SK-N-SH (cell line): ENCODE results near the gene PCNT. TPM values are rescaled to one million over a fixed set of nuclear protein-coding genes. Genes with fewer than 3 reads are reported as not detected.
"Not testable (repeated sequence)": the region's sequence is repeated elsewhere in the genome, so short reads cannot be mapped to it uniquely, and the experiment has no call there.

Experiments used
- CTCF ChIA-PET: fragments of 300-600, 350-600 bp; formaldehyde crosslinking; extraction: SDS; loops from one replicate; lab custom pipeline; 2021; lab: Yijun Ruan, JAX
- POLR2A ChIA-PET: fragments of 350-600 bp; sonication (Branson Sonifier 250); formaldehyde crosslinking; extraction: SDS; loops from one replicate; lab custom pipeline; 2020; ENCODE audit warnings: antibody characterized with exemption, inconsistent platforms; lab: Yijun Ruan, JAX
- DNase-seq: peaks from one replicate; pipeline ENCODE4 v3.0.0; 2012
- H2AFZ ChIP-seq: fragments of 200-600 bp; sonication (generic); 2 replicates; pipeline ENCODE4 v1.8.1; 2016; ENCODE audit warnings: antibody characterized with exemption, mild to moderate bottlenecking, low read depth
- H3F3A ChIP-seq: fragments of 200-600 bp; sonication (generic); replicated peaks from 2 replicates; pipeline ENCODE3; 2016; ENCODE audit warnings: antibody characterized with exemption, mild to moderate bottlenecking; ENCODE audit not compliant: insufficient read depth
- H3K27ac ChIP-seq, 2 experiments: fragments of 200-500 bp in 1 of 2; fragments of 200-600 bp in 1 of 2; sonication (Bioruptor generic) in 1 of 2; sonication (generic), shearing (Covaris generic) in 1 of 2; 2 replicates each; pipeline versions ENCODE4 v1.5.1 to v1.6.1; 2014 to 2016; ENCODE audit warnings: low read depth in 2 of 2, inconsistent platforms in 1 of 2, low read length in 1 of 2, mild to moderate bottlenecking in 1 of 2, mixed read lengths in 1 of 2
- H3K27me3 ChIP-seq: fragments of 200-600 bp; sonication (generic), shearing (Covaris generic); 2 replicates; pipeline ENCODE4 v1.6.1; 2016; ENCODE audit warnings: mixed run types; ENCODE audit not compliant: insufficient read depth
- H3K36me3 ChIP-seq, 2 experiments: fragments of 200-500 bp in 1 of 2; fragments of 200-600 bp in 1 of 2; sonication (Bioruptor generic) in 1 of 2; sonication (generic) in 1 of 2; replicated peaks in 1 of 2; 2 replicates each; pipeline versions ENCODE3 to v1.5.1; 2014 to 2016; ENCODE audit warnings: low read length in 1 of 2, mild to moderate bottlenecking in 1 of 2; ENCODE audit not compliant: insufficient read depth in 2 of 2, control insufficient read depth in 1 of 2
- H3K4me1 ChIP-seq, 2 experiments: fragments of 200-500 bp in 1 of 2; fragments of 200-600 bp in 1 of 2; sonication (Bioruptor generic) in 1 of 2; sonication (generic), shearing (Covaris generic) in 1 of 2; 2 replicates each; pipeline versions ENCODE4 v1.5.1 to v1.6.1; 2014 to 2016; ENCODE audit warnings: low read depth in 1 of 2, low read length in 1 of 2, mixed run types in 1 of 2; ENCODE audit not compliant: insufficient read depth in 2 of 2, control insufficient read depth in 1 of 2
- H3K4me2 ChIP-seq: fragments of 200-600 bp; sonication (generic), shearing (Covaris generic); 2 replicates; pipeline ENCODE4 v1.6.1; 2017; ENCODE audit warnings: mixed run types
- H3K4me3 ChIP-seq, 2 experiments: fragments of 200-500 bp in 1 of 2; fragments of 200-600 bp in 1 of 2; sonication (Bioruptor generic) in 1 of 2; sonication (generic), shearing (Covaris generic) in 1 of 2; 2 replicates each; pipeline versions ENCODE4 v1.5.1 to v1.8.1; 2014 to 2016; ENCODE audit warnings: low read depth in 2 of 2, inconsistent platforms in 1 of 2, low read length in 1 of 2, mild to moderate bottlenecking in 1 of 2, mixed read lengths in 1 of 2, moderate library complexity in 1 of 2
- H3K79me2 ChIP-seq: fragments of 200-600 bp; sonication (generic); 2 replicates; pipeline ENCODE4 v1.8.1; 2017; ENCODE audit warnings: mild to moderate bottlenecking; ENCODE audit not compliant: insufficient read depth
- H3K9ac ChIP-seq: fragments of 200-600 bp; sonication (generic); 2 replicates; pipeline ENCODE4 v1.6.1; 2017; ENCODE audit warnings: mixed run types
- H3K9me2 ChIP-seq: fragments of 200-600 bp; sonication (generic); 2 replicates; pipeline ENCODE4 v1.6.1; 2017; ENCODE audit warnings: mixed run types
- H3K9me3 ChIP-seq: fragments of 200-600 bp; sonication (generic); 2 replicates; pipeline ENCODE4 v1.6.1; 2017; ENCODE audit warnings: mixed run types, mild to moderate bottlenecking, moderate library complexity
- H4K20me1 ChIP-seq: fragments of 200-600 bp; sonication (generic); 2 replicates; pipeline ENCODE4 v1.6.1; 2017; ENCODE audit warnings: mild to moderate bottlenecking, mixed run types; ENCODE audit not compliant: insufficient read depth
- CTCF ChIP-seq: fragments of 200-600 bp; sonication (generic); IDR thresholded peaks from 2 replicates; pipeline ENCODE4 v1.6.1; 2017; ENCODE audit warnings: antibody characterized with exemption, mild to moderate bottlenecking, moderate library complexity
- FOSL2 ChIP-seq: IDR thresholded peaks from 2 replicates; pipeline ENCODE4 v1.4.0; 2012; ENCODE audit warnings: low read depth, mild to moderate bottlenecking, moderate library complexity, borderline replicate concordance
- FOXM1 ChIP-seq: IDR thresholded peaks from 2 replicates; pipeline ENCODE4 v1.4.0; 2012; ENCODE audit warnings: low read depth, mild to moderate bottlenecking
- GATA2 ChIP-seq: sonication (generic); formaldehyde crosslinking; IDR thresholded peaks from 2 replicates; pipeline ENCODE4 v1.5.0; 2020; ENCODE audit warnings: mild to moderate bottlenecking, missing genetic modification reagents
- POLR2AphosphoS5 ChIP-seq: IDR thresholded peaks from 2 replicates; pipeline ENCODE4 v1.6.1; 2012; ENCODE audit warnings: low read depth, low read length
- RCOR1 ChIP-seq: fragments of 150-350 bp; IDR thresholded peaks from 2 replicates; pipeline ENCODE4 v1.6.1; 2017; ENCODE audit warnings: antibody characterized with exemption, low read length
- SMC3 ChIP-seq: IDR thresholded peaks from 2 replicates; pipeline ENCODE4 v1.6.1; 2012; ENCODE audit warnings: low read depth, low read length, improper control_type of control experiment
- TAF1 ChIP-seq: IDR thresholded peaks from 2 replicates; pipeline ENCODE4 v1.6.1; 2012; ENCODE audit warnings: low read depth, mild to moderate bottlenecking, low read length, moderate library complexity, borderline replicate concordance
- TCF12 ChIP-seq: IDR thresholded peaks from 2 replicates; pipeline ENCODE4 v1.4.0; 2012
- TEAD4 ChIP-seq: IDR thresholded peaks from 2 replicates; pipeline ENCODE4 v1.4.0; 2012; ENCODE audit warnings: mild to moderate bottlenecking, borderline replicate concordance; ENCODE audit not compliant: insufficient read depth
- WGBS: methylation state at CpG from one replicate; pipeline ENCODE4 v1.1.6; 2017; ENCODE audit warnings: low lambda C conversion rate; 5-methylcytosine and 5-hydroxymethylcytosine counted together
- polyA plus RNA-seq, 3 experiments: library from polyadenylated mRNA; depleted of rRNA; stranded (reverse); fragments of >200 nt; gene quantifications; 2 replicates each; pipeline ENCODE4 v1.2.3, GENCODE V29; 2012

The PCNT gene
- polyA plus RNA-seq, 1 of the 3 experiments (the other 2 are of a cell fraction) = 15.7 TPM

GRCh38 chr21:46308431-46308830 lies 15.5 kb upstream of the PCNT start:
- Histone ChIP-seq H3F3A (peaks cover 6% of the 10 kb centered on the region), H3K9ac (no peak overlapping the region), H3K9me2 (no peaks in the 10 kb centered on the region), H3K27me3 (no peaks in the 10 kb centered on the region)
- CTCF ChIA-PET = no interaction called here
- DNase-seq = no peak
- TF ChIP-seq TCF12 (no peak), GATA2 (CRISPR knock-in tag) (no peak), TAF1 (no peak), SMC3 (no peak), CTCF (no peak), RCOR1 (no peak), FOSL2 (no peak), FOXM1 (no peak), TEAD4 (no peak)
- TF ChIP-seq, all 33 proteins: peak for 0
- Histone ChIP-seq H3K9me3 (no peaks in the 10 kb centered on the region), H2AFZ (no peak overlapping the region), H4K20me1 (no peaks in the 10 kb centered on the region), H3K4me2 (no peak overlapping the region), H3K36me3 (peaks cover 5 to 31% of the 10 kb centered on the region in 2 experiments), H3K79me2 (no peaks in the 10 kb centered on the region; the same call in 1 of the 2 replicates), H3K4me3 (no peak overlapping the region), H3K4me1 (no peaks in the 10 kb centered on the region), H3K27ac (no peak overlapping the region)
- POLR2A ChIA-PET = no interaction called here
- 100% methylated on average over 2 of the region's 2 CpGs for WGBS

- CTCF ChIA-PET = interaction anchor here (1.2 kb wide), 1 partner anchor 60 kb away, joined by 3 read pairs; no protein-coding TSS in a partner anchor
- 97% methylated on average over 8 of the region's 8 CpGs for WGBS
- H3K9me3 ChIP-seq, H3K4me2 ChIP-seq, H3K27ac ChIP-seq, H2AFZ ChIP-seq, POLR2A ChIA-PET, H3F3A ChIP-seq, H4K20me1 ChIP-seq, H3K4me1 ChIP-seq, DNase-seq, H3K4me3 ChIP-seq, H3K9ac ChIP-seq, H3K79me2 ChIP-seq, H3K27me3 ChIP-seq, H3K9me2 ChIP-seq: not testable (repeated sequence)
- peaks cover 0 to 24% of the 10 kb centered on the region in 2 experiments for H3K36me3 ChIP-seq
Measured at GRCh38 chr21:46310260-46310659, 13.7 kb upstream of the PCNT start.

GRCh38 chr21:46311568-46311967 lies 12.4 kb upstream of the PCNT start:
- Histone ChIP-seq H3K9me2 (no peaks in the 10 kb centered on the region), H3K9me3 (no peaks in the 10 kb centered on the region)
- TF ChIP-seq POLR2AphosphoS5 (no peak), FOXM1 (no peak)
- TF ChIP-seq, all 33 proteins: peak for 0
- Histone ChIP-seq H3K4me3 (no peak overlapping the region), H3F3A (no peaks in the 10 kb centered on the region), H3K79me2 (no peaks in the 10 kb centered on the region), H2AFZ (no peak overlapping the region), H3K36me3 (peaks cover 0 to 24% of the 10 kb centered on the region in 2 experiments), H3K27me3 (no peaks in the 10 kb centered on the region), H3K9ac (no peak overlapping the region), H3K4me2 (no peak overlapping the region), H4K20me1 (no peaks in the 10 kb centered on the region), H3K27ac (no peak overlapping the region), H3K4me1 (no peaks in the 10 kb centered on the region)
- ChIA-PET CTCF (no interaction called here), POLR2A (no interaction called here)
- DNase-seq = no peak
